GM18858 (cell line): ENCODE results near the gene NFIB.

Source experiments
- ATAC-seq: cut with Tn5 transposase; IDR thresholded peaks from one replicate; pipeline ENCODE4 v1.9.1; 2021; ENCODE audit not compliant: unreplicated experiment

The NFIB gene

GRCh38 chr9:14249527-14249926 lies 64.4 kb downstream of the NFIB start:
- no peak for ATAC-seq

- no peak for ATAC-seq
These were observed 65.8 kb downstream of the NFIB start for GRCh38 chr9:14248149-14248548.

- no peak for ATAC-seq
These were observed 66.4 kb downstream of the NFIB start for GRCh38 chr9:14247577-14247976.

DNA sequence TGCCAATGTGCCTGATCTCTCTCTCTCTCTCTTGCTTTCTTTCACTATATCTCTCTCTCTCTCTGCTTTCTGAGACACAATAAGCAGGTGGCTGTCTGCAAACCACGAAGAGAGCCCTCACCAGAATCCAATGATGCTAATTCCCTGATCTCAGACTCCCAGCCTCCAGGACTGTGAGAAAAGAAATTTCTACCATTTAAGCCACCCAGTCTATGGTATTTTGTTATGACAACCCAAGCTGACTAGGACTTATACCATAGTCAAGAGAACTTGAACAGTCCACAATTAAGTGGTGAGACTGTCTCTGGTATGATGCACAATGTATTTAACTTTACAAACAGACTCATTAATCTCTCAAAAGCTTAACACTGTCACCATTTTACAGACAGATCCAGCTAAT lies 67.0 kb downstream of the NFIB start:
- no peak for ATAC-seq

DNA sequence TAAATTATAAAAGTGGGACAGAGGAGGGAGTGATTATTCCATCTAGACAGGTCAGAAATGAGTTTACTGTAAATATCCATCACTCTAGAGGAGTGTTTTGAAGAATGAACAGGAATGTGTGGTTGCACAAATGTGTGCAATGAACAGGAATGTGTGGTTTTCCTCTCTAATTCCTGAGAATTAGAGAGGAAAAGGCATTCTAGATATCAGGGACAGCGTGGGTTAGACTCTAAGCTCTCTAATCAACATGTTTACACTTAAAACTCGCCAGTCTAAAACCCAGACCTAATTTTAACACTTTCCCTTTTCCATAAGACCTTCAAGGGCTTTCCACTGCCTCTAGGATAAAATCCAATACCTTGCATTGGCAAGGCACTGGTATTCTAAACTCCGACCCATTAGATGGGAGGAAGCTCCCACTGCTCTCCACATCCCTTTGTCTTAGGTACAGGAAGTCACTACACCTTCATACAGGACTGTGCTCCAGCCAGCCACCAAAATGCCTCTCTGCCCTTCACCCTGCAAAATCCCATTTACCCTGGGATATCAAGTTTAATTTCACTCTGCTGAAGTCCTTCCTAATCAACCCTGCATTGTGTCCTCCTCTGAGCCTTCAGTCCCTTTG lies 67.9 kb downstream of the NFIB start:
- ATAC-seq = no peak

- no peak for ATAC-seq
These were observed 70.4 kb downstream of the NFIB start for GRCh38 chr9:14243514-14244042.

- ATAC-seq = no peak
These were observed 71.7 kb downstream of the NFIB start for GRCh38 chr9:14242150-14242805.

- ATAC-seq = no peak
These were observed 73.4 kb downstream of the NFIB start for GRCh38 chr9:14240537-14240936.

DNA sequence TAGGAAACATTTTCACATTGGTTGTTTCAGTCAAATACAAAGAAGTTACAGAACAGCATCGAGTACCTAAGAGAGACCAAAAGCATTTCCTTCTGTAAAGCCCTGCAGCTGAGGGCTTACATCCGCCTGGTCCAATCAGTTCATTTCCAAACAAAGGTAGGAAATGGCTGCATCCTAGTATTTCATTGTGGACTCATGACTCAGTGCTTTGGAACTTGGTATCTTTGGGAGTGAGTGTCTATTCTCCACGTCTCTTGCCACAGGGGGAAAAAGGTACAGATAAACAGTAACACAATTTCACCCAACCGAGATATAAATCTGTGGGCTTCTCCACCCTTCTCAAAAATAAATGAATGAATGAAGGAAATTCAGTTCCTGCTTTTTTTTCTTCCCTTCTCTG lies 75.4 kb downstream of the NFIB start:
- ATAC-seq = no peak

GRCh38 chr9:14238079-14238478 lies 75.9 kb downstream of the NFIB start:
- ATAC-seq = no peak

GRCh38 chr9:14236591-14236990 lies 77.3 kb downstream of the NFIB start:
- no peak for ATAC-seq

DNA sequence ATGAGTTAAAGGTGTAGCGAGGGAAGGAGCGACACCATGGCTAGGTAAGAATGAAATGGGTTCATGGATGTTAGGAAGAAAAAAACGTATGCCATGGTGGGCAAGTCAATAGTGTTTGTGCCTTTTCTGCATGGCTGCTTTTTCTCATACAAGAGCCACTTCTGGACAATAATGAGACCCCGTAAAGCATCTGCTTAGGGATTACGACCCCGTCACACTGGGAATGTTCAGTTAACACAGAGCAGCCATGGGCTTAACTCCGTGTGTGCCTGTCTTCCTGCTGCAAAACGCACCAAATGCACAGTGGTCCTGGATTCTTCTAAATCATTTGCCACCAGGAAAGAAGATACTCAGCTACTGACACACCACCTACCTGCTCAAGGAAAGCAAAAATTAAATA lies 81.8 kb downstream of the NFIB start:
- no peak for ATAC-seq

DNA sequence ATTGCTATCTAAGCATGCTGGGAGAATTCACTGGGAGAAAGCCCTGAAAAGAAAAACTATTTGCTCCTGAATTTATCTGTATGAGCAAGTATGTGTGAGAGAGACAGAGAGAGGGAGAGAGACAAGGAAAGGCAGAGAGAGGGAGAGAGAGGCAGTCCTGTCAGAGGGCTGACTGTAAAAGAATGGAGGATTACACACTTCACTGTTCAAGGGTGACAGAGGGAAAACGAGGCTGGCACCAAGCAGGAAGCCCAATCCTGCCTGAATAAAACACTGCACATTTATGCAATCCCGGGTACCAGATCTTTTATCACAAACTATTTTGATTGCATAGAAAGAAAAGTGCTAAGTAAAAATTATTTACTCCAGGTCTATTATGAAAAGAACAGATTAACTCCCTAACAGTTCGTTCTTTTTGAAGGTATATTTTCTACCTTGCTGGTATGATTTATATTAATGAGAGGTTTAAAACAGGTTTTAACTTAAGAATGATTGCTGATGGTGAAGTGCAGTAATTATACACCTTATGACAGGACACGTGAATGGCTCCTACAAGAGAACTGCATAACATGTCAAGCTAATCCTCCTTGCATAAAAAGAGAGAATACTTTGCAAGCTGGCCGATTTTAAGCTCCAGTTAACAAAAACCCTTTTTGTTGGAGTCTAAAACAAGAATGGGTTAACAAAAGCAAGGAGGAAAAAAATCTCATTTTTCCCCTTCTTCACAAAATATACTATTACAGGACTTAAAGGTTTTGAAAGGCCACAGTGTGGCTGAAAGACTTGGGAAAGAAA lies 82.5 kb downstream of the NFIB start:
- ATAC-seq = no peak

DNA sequence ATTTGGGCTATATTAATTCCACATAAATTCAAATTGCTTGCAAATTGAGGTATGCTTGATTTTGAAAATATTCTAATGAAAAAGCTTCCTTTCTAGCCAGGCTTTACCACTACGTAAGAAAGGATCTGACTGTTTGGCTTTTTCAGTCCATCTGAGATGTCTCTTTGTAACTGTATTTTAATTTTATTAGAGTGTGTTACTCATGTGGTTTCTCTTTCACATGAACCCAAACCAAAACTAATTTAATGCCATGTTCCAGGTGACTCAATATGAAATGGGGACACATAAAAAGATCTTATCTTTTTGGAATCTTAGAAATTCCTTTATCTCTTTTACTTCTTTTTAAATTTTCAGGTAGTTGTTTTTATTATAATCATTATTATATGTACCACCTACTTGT lies 85.3 kb downstream of the NFIB start:
- no peak for ATAC-seq

GRCh38 chr9:14226855-14227532 lies 86.9 kb downstream of the NFIB start:
- no peak for ATAC-seq

DNA sequence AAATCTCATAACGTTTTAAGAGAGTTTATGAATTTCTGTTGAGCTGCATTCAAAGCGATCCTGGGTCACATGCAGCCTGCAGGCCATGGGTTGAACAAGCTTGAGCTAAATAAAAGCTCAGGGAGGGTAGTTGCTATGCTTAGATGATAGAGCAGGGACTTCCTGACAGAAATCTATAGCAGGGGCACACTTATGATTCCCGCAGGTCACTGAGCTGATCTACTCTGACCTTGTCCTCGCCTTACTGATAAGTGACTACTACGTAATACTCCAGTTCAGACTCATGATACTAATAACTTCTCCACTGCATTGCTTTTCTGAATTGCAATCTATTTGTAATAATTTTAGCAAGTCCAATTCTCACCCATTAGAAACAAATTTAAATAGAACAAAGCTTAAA lies 90.9 kb downstream of the NFIB start:
- no peak for ATAC-seq

DNA sequence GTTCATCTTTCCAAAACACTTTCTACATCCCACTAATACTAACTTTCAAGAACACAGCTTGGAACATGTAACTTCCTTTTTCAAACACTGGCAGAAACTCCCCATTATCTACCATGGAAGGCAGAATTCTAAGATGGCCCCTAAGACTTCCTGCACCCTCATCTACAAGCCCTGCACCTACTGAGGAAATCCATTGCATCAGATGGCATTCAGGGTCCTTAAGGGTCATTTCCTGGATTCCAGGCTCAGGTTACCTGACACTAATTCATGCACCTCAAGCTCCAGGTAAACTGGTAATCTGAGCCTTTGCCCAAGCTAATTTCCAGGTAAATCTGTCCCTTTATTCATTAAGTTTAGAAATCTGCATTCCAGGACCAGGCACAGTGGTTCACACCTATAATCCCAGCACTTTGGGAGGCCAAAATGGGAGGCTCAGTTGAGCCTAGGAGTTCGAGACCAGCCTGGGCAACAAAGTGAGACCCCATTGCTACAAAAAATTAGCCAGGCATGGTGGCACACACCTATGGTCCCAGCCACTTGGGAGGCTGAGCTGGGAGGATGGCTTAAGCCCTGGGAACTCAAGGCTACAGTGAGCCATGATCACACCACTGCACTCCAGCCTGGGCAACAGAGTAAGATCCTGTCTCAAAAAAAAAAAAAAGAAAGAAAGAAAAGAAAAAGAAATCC lies 91.6 kb downstream of the NFIB start:
- ATAC-seq = no peak

DNA sequence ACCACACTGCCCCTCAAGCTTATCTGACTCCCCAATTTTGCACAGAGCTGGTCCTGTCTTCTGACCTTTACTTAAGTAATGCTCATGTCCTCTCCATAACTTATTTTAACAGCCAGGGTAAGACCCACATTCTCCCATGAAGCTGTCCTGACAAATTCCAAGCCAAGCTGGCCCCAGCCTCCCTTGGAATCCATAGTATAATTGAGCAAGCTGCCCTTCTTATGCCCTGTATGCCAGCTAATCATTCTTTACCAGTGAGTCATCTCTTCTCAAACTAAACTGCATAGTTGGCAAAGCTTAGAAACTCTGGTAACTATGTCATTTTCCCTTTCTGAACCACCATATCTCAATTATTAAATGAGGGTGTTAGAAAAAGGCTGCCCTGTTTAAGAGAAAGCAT lies 92.4 kb downstream of the NFIB start:
- no peak for ATAC-seq

DNA sequence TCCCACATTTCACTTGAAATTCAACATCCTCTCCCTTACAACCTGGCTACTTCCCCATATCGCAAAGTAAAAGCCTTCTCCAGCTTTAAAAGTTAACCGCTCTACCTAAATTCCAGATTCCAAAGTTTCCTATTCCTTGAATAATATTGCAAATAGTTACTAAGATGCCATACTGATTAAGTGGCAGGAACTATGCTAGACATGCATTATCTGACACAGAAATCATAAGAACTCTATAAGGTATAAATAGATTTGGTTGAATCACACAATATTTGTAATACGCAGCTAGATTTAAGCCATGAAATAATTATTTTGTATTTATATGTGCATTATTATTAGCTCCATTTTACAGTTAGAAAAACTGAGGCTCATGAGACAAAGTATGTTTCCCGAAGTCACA lies 92.8 kb downstream of the NFIB start:
- ATAC-seq = no peak

DNA sequence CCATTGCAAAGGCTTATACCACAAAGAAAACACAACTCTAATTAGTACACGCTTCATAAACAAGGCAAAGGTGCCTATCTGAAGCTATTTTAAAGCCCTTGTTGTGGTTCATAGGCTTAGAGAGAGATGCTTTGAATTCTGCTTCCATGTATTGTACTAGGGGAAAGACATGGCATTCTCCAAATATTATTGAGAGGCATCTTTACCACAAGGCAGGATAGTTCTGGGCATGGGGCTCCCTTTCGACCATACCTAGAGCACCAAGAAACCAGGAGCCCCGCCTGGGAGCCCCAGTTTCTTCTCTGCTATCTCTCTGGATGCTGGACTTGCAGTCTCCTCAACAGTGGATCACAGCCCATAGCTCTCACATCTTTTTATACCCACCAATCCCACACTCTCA lies 93.7 kb downstream of the NFIB start:
- no peak for ATAC-seq

GRCh38 chr9:14219850-14220249 lies 94.1 kb downstream of the NFIB start:
- no peak for ATAC-seq
